CD4-positive, alpha-beta memory T cell (primary cell): ENCODE data around the gene TRHDE. TPM values are rescaled to one million over a fixed set of nuclear protein-coding genes. Genes with fewer than 3 reads are reported as not detected.

ENCODE experiments used
- CTCF ChIA-PET: fragments of 350-600 bp; sonication (Branson Sonifier 250); formaldehyde crosslinking; loops from one replicate; lab custom pipeline; 2021; ENCODE audit warnings: inconsistent platforms; ENCODE audit not compliant: partially characterized antibody; lab: Charles Lee
- POLR2A ChIA-PET: fragments of 350-600 bp; sonication (Branson Sonifier 250); formaldehyde crosslinking; loops from one replicate; lab custom pipeline; 2021; ENCODE audit not compliant: partially characterized antibody; lab: Charles Lee
- DNase-seq, 5 donors: peaks; one replicate each; pipeline versions ENCODE4 v3.0.0 to v3.0.0-alpha.2; 2020 to 2022; ENCODE audit warnings: mixed read lengths in 1 of 5
- H3K27ac ChIP-seq: one replicate; pipeline ENCODE4 v1.7.0; 2013; ENCODE audit warnings: low read depth, low read length
- H3K27me3 ChIP-seq: 2 replicates; pipeline ENCODE4 v1.7.0; 2013; ENCODE audit warnings: mild to moderate bottlenecking, low read length, moderate library complexity; ENCODE audit not compliant: insufficient read depth
- H3K36me3 ChIP-seq: 2 replicates; pipeline ENCODE4 v1.7.0; 2013; ENCODE audit warnings: mild to moderate bottlenecking, low read length, moderate library complexity; ENCODE audit not compliant: insufficient read depth
- H3K4me1 ChIP-seq: 2 replicates; pipeline ENCODE4 v1.7.0; 2013; ENCODE audit warnings: mild to moderate bottlenecking, low read length, moderate library complexity; ENCODE audit not compliant: insufficient read depth
- H3K4me3 ChIP-seq, 2 donors: one replicate each; pipeline ENCODE4 v1.7.0; 2013; ENCODE audit warnings: low read length in 2 of 2, mild to moderate bottlenecking in 1 of 2
- H3K9me3 ChIP-seq, 2 donors: one replicate each; pipeline ENCODE4 v1.7.0; 2013; ENCODE audit warnings: low read length in 2 of 2, control low read depth in 1 of 2; ENCODE audit not compliant: control insufficient read depth in 1 of 2
- H3K27ac Mint-ChIP-seq, 7 donors: one replicate each; pipeline ENCODE4 v1.8.0; 2020 to 2021; ENCODE audit warnings: mixed read lengths in 7 of 7, mild to moderate bottlenecking in 6 of 7, inconsistent platforms in 3 of 7, moderate library complexity in 3 of 7
- H3K27me3 Mint-ChIP-seq, 2 donors: one replicate each; pipeline ENCODE4 v1.8.0; 2020 to 2021; ENCODE audit warnings: mixed read lengths in 2 of 2
- H3K36me3 Mint-ChIP-seq, 2 donors: one replicate each; pipeline ENCODE4 v1.8.0; 2020 to 2021; ENCODE audit warnings: mixed read lengths in 2 of 2, inconsistent platforms in 1 of 2, mild to moderate bottlenecking in 1 of 2
- H3K4me1 Mint-ChIP-seq, 4 donors: one replicate each; pipeline ENCODE4 v1.8.0; 2020 to 2021; ENCODE audit warnings: mixed read lengths in 4 of 4, mild to moderate bottlenecking in 1 of 4
- H3K4me3 Mint-ChIP-seq, 8 donors: one replicate each; pipeline ENCODE4 v1.8.0; 2020 to 2021; ENCODE audit warnings: mixed read lengths in 8 of 8, mild to moderate bottlenecking in 7 of 8, moderate library complexity in 6 of 8, inconsistent platforms in 3 of 8
- H3K9me3 Mint-ChIP-seq, 8 donors: one replicate each; pipeline ENCODE4 v1.8.0; 2020 to 2021; ENCODE audit warnings: mixed read lengths in 8 of 8, mild to moderate bottlenecking in 5 of 8, inconsistent platforms in 3 of 8, moderate library complexity in 1 of 8
- intact Hi-C: fragments of 100-400 bp; cut with micrococcal nuclease; formaldehyde crosslinking; loops from one replicate; pipeline ENCODE4 v1.15.1; 2023
- polyA plus RNA-seq, 2 donors: library from polyadenylated mRNA; unstranded; fragments of 300-500 nt; fragmentation: Illumina TruSeq; gene quantifications; one replicate each; pipeline ENCODE4 v1.2.3, GENCODE V29; 2021
- total RNA-seq, 2 experiments: library from RNA; stranded (reverse); gene quantifications; one replicate each; pipeline ENCODE4 v1.2.3, GENCODE V29; 2021

The TRHDE gene
- total and polyA plus RNA-seq, 4 experiments from 2014 or later = not detected

DNA sequence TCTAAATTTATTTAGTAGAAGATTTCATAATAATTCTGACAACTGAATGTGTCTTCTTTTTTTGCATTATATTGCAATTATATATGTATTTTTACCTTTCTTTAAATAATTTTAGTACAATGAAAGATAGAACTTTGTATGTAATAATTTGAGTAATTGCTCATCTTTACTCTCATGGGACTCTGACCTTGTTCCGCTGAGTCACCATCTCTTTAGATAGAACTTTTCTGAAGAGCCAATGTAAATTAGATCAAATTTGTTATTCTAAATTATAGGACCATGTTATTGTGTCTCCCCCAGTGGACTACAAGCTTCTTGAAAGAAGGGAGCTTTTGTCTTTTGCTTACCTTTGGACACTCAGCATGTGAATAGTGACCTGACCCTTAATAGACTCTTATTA is 96.1 kb downstream of the TRHDE start:
- H3K4me3 Mint-ChIP-seq = no peak overlapping the region
- intact Hi-C loops = no loop called here

DNA sequence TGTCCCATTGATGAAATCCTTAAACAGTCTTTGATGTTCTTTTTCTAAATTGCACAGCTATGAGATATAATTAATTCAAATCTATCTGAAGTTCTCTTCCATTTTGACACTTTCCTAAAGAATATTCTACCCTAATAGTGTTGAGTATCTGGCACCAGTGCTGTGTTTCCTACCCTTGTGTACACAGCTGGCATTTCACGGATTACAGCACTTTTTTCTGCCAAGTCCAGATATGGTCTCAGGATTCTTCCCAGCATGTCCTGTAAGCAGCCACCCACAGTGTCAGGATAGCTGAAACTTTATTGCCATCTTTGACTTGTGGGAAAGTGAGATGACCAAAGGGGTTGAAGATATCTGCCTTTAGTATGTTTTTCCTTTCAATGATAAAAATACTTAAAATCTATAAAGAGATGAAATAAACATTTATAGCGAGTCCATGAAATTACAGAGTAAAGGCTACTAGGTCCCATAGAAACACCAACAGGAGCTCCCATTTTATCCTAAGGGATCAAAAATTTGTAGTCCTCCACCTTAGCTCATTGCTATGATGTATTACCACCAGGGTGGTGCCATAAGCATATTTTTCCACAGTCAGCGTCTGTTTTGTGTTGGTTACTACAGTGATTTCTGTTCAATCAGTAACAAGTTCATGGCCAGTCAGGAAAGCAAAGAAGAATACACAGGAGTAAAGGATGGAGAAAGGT is 96.7 kb downstream of the TRHDE start:
- ChIA-PET CTCF (no interaction called here), POLR2A (no interaction called here)
- intact Hi-C loops = no loop called here
- no peaks in the 10 kb centered on the region for H3K4me1 Mint-ChIP-seq
- H3K36me3 ChIP-seq = no peaks in the 10 kb centered on the region
- H3K4me1 ChIP-seq = no peaks in the 10 kb centered on the region
- no peaks in the 10 kb centered on the region for H3K27me3 ChIP-seq
- no peaks in the 10 kb centered on the region for H3K9me3 ChIP-seq
- no peak overlapping the region for H3K4me3 ChIP-seq
- no peak overlapping the region for H3K4me3 Mint-ChIP-seq
- H3K27me3 Mint-ChIP-seq = no peaks in the 10 kb centered on the region
- no peak overlapping the region for H3K27ac ChIP-seq
- no peak overlapping the region for H3K27ac Mint-ChIP-seq
- DNase-seq = no peak
- H3K9me3 Mint-ChIP-seq = peaks cover 0 to 4% (median 0%) of the 10 kb centered on the region in 8 donors
- H3K36me3 Mint-ChIP-seq = no peaks in the 10 kb centered on the region

More for the DNA sequence above, 96.1 kb downstream of the TRHDE start:
- H3K27ac Mint-ChIP-seq = no peak overlapping the region
- no peaks in the 10 kb centered on the region for H3K27me3 Mint-ChIP-seq
- H3K4me1 Mint-ChIP-seq = no peaks in the 10 kb centered on the region
- H3K36me3 ChIP-seq = no peaks in the 10 kb centered on the region
- peaks cover 0 to 4% (median 0%) of the 10 kb centered on the region in 8 donors for H3K9me3 Mint-ChIP-seq
- no peaks in the 10 kb centered on the region for H3K4me1 ChIP-seq
- H3K4me3 ChIP-seq = no peak overlapping the region
- no peaks in the 10 kb centered on the region for H3K36me3 Mint-ChIP-seq
- POLR2A ChIA-PET = no interaction called here
- no peaks in the 10 kb centered on the region for H3K27me3 ChIP-seq
- CTCF ChIA-PET = no interaction called here
- no peaks in the 10 kb centered on the region for H3K9me3 ChIP-seq
- H3K27ac ChIP-seq = no peak overlapping the region
- no peak for DNase-seq

DNA sequence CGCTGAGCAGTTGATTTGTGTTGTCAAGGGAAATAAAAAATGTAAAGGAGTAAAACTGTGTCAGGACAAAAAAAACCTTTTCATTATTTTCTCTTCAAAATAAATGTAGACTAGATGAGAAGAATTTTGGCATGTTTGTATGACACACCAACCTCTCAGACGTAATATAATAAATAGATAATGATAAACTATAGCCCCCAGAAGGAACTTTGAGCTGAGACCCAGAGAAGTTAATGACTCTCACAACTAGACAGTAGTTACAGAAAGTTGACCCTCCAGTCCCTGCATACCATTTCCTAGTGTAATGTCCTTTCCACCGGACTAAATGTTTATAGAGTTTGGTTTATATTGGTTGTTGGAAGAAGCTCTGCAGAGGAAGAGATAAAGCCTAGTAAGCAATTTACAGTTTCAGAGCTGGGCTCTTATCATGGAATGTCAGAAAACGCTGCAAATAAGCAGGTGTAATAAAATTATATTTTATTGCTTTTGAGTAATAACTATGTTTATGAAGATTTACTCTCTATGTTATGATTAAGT is 97.3 kb downstream of the TRHDE start:
- H3K4me1 Mint-ChIP-seq = no peaks in the 10 kb centered on the region
- H3K36me3 Mint-ChIP-seq = no peaks in the 10 kb centered on the region
- H3K9me3 Mint-ChIP-seq = peaks cover 0 to 4% (median 0%) of the 10 kb centered on the region in 8 donors
- no peak overlapping the region for H3K4me3 Mint-ChIP-seq
- CTCF ChIA-PET = no interaction called here
- no peaks in the 10 kb centered on the region for H3K36me3 ChIP-seq
- H3K27ac Mint-ChIP-seq = no peak overlapping the region
- H3K9me3 ChIP-seq = no peaks in the 10 kb centered on the region
- H3K27me3 Mint-ChIP-seq = no peaks in the 10 kb centered on the region
- H3K27me3 ChIP-seq = no peaks in the 10 kb centered on the region
- intact Hi-C loops = no loop called here
- H3K27ac ChIP-seq = no peak overlapping the region
- POLR2A ChIA-PET = no interaction called here
- no peaks in the 10 kb centered on the region for H3K4me1 ChIP-seq
- no peak overlapping the region for H3K4me3 ChIP-seq
- no peak for DNase-seq

DNA sequence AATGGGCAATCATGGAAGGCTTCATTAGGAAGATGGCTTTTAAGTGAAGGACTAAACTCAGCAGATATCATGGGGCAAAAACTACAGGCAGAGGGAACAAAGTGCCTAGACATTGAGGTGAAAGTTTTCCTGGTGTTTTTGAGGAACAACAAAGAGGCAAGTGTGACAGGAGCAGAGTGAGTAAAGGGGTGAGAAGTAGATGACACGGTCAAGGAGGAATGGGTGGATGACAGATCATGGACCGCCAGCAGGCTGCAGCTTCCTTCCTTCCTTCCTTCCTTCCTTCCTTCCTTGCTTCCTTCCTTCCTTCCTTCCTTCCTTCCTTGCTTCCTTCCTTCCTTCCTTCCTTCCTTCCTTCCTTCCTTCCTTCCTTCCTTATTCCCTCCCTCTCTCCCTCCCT is 108.3 kb downstream of the TRHDE start:
- ChIA-PET POLR2A (no interaction called here), CTCF (no interaction called here)
- H3K4me3 ChIP-seq = no peak overlapping the region
- DNase-seq = no peak
- intact Hi-C loops = no loop called here
- no peaks in the 10 kb centered on the region for H3K27me3 ChIP-seq
- no peaks in the 10 kb centered on the region for H3K4me1 Mint-ChIP-seq
- no peaks in the 10 kb centered on the region for H3K36me3 Mint-ChIP-seq
- no peaks in the 10 kb centered on the region for H3K4me1 ChIP-seq
- H3K9me3 Mint-ChIP-seq = peaks cover 0 to 9% (median 2%) of the 10 kb centered on the region in 8 donors
- H3K9me3 ChIP-seq = no peaks in the 10 kb centered on the region
- H3K27me3 Mint-ChIP-seq = no peaks in the 10 kb centered on the region
- no peaks in the 10 kb centered on the region for H3K36me3 ChIP-seq
- no peak overlapping the region for H3K27ac ChIP-seq
- no peak overlapping the region for H3K27ac Mint-ChIP-seq
- no peak overlapping the region for H3K4me3 Mint-ChIP-seq

DNA sequence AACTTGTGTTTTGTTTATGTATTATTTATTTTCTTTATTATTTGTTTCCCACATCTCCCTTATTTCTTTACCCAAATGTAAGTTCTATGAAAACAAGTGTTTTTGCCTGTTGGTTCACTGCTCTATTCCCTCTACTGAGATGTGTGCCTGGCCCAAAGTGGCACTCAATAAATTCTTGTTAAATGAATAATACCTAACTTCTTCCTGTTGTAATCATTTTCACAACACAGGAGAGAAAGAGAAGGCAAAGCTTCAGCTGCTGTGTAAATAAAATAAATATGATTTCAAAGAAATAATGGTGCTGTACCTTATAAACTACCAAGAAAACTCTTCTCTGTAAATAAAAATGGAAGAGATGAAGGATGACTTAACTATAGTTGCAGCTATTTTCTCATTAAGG is 116.2 kb downstream of the TRHDE start:
- no peak overlapping the region for H3K27ac Mint-ChIP-seq
- POLR2A ChIA-PET = no interaction called here

DNA sequence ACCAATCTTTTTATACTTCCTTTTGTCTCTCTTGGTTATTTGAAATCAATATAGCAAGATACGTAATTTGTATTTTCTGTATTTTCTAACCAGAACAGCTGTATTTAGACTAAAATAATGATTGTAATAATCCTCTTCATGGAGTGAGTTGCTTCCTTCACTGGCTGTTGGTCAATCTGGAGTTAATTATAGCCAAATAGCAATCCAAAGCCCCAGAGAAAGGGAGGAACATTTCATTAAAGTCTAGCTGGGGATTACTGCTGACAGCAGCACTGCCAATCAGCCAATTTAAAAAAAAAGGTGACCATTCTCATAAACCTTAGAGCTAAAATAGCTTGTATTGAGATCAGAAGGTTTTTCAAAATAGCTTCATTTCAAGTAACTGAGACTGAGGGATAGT is 118.0 kb downstream of the TRHDE start:
- no peak overlapping the region for H3K27ac Mint-ChIP-seq
- Histone ChIP-seq H3K4me3 (no peak overlapping the region), H3K27me3 (no peaks in the 10 kb centered on the region), H3K9me3 (no peaks in the 10 kb centered on the region), H3K27ac (no peak overlapping the region), H3K4me1 (no peaks in the 10 kb centered on the region), H3K36me3 (no peaks in the 10 kb centered on the region)
- no peak for DNase-seq
- CTCF ChIA-PET = no interaction called here
- H3K4me1 Mint-ChIP-seq = no peaks in the 10 kb centered on the region
- H3K36me3 Mint-ChIP-seq = no peaks in the 10 kb centered on the region
- POLR2A ChIA-PET = no interaction called here
- peaks cover 0 to 14% (median 7%) of the 10 kb centered on the region in 8 donors for H3K9me3 Mint-ChIP-seq
- no peaks in the 10 kb centered on the region for H3K27me3 Mint-ChIP-seq
- intact Hi-C loops = no loop called here
- H3K4me3 Mint-ChIP-seq = no peak overlapping the region

More for the DNA sequence above, 116.2 kb downstream of the TRHDE start:
- Histone ChIP-seq H3K4me3 (no peak overlapping the region), H3K27ac (no peak overlapping the region), H3K36me3 (no peaks in the 10 kb centered on the region), H3K4me1 (no peaks in the 10 kb centered on the region), H3K9me3 (no peaks in the 10 kb centered on the region), H3K27me3 (no peaks in the 10 kb centered on the region)
- Mint-ChIP-seq H3K9me3 (peaks cover 0 to 14% (median 7%) of the 10 kb centered on the region in 8 donors), H3K4me1 (no peaks in the 10 kb centered on the region), H3K27me3 (no peaks in the 10 kb centered on the region), H3K36me3 (no peaks in the 10 kb centered on the region), H3K4me3 (no peak overlapping the region)
- intact Hi-C loops = no loop called here
- DNase-seq = no peak
- CTCF ChIA-PET = no interaction called here

DNA sequence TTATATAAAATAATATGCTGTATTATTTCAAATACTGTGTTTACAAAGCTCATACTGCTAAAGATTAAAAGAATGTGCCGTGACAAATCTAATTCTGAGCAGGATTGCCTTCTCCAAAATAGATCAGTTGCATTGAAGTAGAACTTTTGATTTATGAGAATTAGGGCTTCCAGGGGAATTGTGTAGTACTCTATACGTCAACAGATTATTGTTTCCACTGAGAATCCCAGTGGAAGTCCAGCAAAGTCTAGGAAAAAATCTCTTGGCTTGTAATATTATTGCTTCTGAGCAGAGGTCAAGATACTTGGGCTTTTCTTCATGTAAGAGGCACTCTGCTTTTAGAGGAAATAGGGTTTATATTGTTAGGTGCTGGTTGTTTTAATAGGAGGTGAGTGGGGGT is 133.9 kb downstream of the TRHDE start:
- H3K4me1 Mint-ChIP-seq = no peaks in the 10 kb centered on the region
- peaks cover 0 to 5% (median 2%) of the 10 kb centered on the region in 8 donors for H3K9me3 Mint-ChIP-seq
- Histone ChIP-seq H3K36me3 (no peaks in the 10 kb centered on the region), H3K27ac (no peak overlapping the region), H3K4me1 (no peaks in the 10 kb centered on the region), H3K27me3 (no peaks in the 10 kb centered on the region), H3K9me3 (no peaks in the 10 kb centered on the region), H3K4me3 (no peak overlapping the region)
- no peak overlapping the region for H3K27ac Mint-ChIP-seq
- DNase-seq = no peak
- intact Hi-C loops = no loop called here
- POLR2A ChIA-PET = no interaction called here
- no peaks in the 10 kb centered on the region for H3K36me3 Mint-ChIP-seq
- H3K4me3 Mint-ChIP-seq = no peak overlapping the region
- CTCF ChIA-PET = no interaction called here
- H3K27me3 Mint-ChIP-seq = no peaks in the 10 kb centered on the region
